ENCODE results near the gene NPR2. TPM values are rescaled to one million over a fixed set of nuclear protein-coding genes. Genes with fewer than 3 reads are reported as not detected.
A peak's percentile ranks its signal among the peaks of the same experiment; 100 is the strongest.

NPR2 gene
- total RNA-seq, 1 experiment from 2014 or later = 18.8 TPM

DNA sequence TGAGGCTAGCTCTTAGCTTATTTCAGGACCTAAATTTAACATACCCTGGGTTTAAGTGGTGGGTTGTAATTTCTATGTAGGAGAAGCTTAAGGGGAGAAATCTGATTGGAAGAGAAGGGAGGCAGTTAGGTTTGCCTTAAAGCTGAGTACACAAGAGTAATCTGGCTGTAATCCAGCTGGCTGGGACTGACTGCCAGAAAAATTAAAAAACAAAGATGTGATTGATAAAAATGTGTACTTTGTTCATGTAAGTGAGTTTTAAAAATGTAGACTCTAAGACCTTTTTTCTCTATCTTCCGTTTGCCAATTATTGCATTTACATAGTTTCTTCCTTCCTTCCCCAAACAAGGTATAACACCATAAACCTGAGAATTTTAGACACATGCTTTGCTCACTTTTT, 19.9 kb upstream of the NPR2 start:
- RAD21 ChIA-PET (ENCODE audit: low non-redundant PET in 1 of 2, low total read pairs in 2 of 2, uncharacterized antibody in 2 of 2, unreplicated experiment in 2 of 2) = no interaction called here
- intact Hi-C loops (cut with micrococcal nuclease) = no loop called here
- no peak for DNase-seq (ENCODE audit: low read depth, low spot score)
- no TSS peak for BruUV-seq (replicated peaks)
- Histone ChIP-seq H3K27me3 (ENCODE audit: insufficient read depth, low read length) (no peaks in the 10 kb centered on the region), H3K27ac (ENCODE audit: low read depth, low read length) (no peak overlapping the region), H3K4me1 (ENCODE audit: control insufficient read depth in 1 of 2, insufficient read depth in 2 of 2, low read length in 2 of 2) (peaks cover 2 to 6% of the 10 kb centered on the region in 2 experiments; a peak in 2 of 4 replicates), H3K36me3 (ENCODE audit: control insufficient read depth in 1 of 2, insufficient read depth in 2 of 2, low read length in 2 of 2) (no peaks in the 10 kb centered on the region), H4K20me1 (ENCODE audit: insufficient read depth) (no peaks in the 10 kb centered on the region), H3K9ac (ENCODE audit: low read length) (no peak overlapping the region), H3K9me3 (ENCODE audit: control insufficient read depth in 1 of 2, insufficient read depth in 1 of 2, low read depth in 1 of 2, low read length in 2 of 2) (no peaks in the 10 kb centered on the region), H3K4me2 (ENCODE audit: low read length) (no peak overlapping the region), H2AFZ (ENCODE audit: low read depth, low read length, poor library complexity, severe bottlenecking) (no peak overlapping the region), H3K9me2 (ENCODE audit: insufficient read depth) (no peaks in the 10 kb centered on the region), H3K79me2 (ENCODE audit: insufficient read depth, low read length) (no peaks in the 10 kb centered on the region), H3K4me3 (replicated peaks in 1 of 2; ENCODE audit: low read depth in 1 of 2, low read length in 2 of 2) (no peak overlapping the region)
- CTCF ChIA-PET = no interaction called here
- ATAC-seq = no peak
- no peak for TF ChIP-seq TCF7L2 (IDR thresholded peaks at IDR 0.05; ENCODE audit: borderline replicate concordance, extremely low read depth, insufficient read depth, insufficient read length)
- TF ChIP-seq SP1 (IDR thresholded peaks at IDR 0.05; ENCODE audit: low read depth) = no peak
- TF ChIP-seq, protein P1, sequence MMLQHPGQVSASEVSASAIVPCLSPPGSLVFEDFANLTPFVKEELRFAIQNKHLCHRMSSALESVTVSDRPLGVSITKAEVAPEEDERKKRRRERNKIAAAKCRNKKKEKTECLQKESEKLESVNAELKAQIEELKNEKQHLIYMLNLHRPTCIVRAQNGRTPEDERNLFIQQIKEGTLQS (IDR thresholded peaks at IDR 0.05) = no peak
- TF ChIP-seq POLR2AphosphoS5 (IDR thresholded peaks at IDR 0.05; ENCODE audit: low read depth, low read length) = no peak
- POLR2A ChIA-PET = no interaction called here

DNA sequence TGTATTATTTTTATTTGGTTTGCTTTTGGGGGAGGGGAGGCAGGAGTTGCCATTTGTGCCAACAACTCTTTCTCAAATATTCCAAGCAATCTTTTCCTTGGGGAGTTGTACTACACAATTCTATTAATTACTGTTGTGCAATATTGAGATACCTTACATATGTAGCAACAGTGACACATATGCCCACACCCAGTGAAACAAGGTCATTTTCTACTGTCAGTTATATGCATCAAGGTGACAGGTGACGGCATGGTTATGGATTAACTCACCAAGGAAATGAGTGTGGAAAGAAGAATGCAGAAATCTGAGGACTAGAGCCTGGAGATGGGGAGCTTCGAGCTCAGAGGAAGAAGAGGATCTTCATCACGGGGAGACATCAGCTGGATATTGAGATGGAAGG, 19.4 kb upstream of the NPR2 start:
- Histone ChIP-seq H3K9ac (ENCODE audit: low read length) (no peak overlapping the region), H4K20me1 (ENCODE audit: insufficient read depth) (no peaks in the 10 kb centered on the region), H3K9me3 (ENCODE audit: control insufficient read depth in 1 of 2, insufficient read depth in 1 of 2, low read depth in 1 of 2, low read length in 2 of 2) (no peaks in the 10 kb centered on the region), H3K27me3 (ENCODE audit: insufficient read depth, low read length) (no peaks in the 10 kb centered on the region), H3K79me2 (ENCODE audit: insufficient read depth, low read length) (no peaks in the 10 kb centered on the region), H3K4me1 (ENCODE audit: control insufficient read depth in 1 of 2, insufficient read depth in 2 of 2, low read length in 2 of 2) (peaks cover 2 to 6% of the 10 kb centered on the region in 2 experiments; a peak in 2 of 4 replicates), H3K27ac (ENCODE audit: low read depth, low read length) (no peak overlapping the region), H3K9me2 (ENCODE audit: insufficient read depth) (no peaks in the 10 kb centered on the region), H3K36me3 (ENCODE audit: control insufficient read depth in 1 of 2, insufficient read depth in 2 of 2, low read length in 2 of 2) (no peaks in the 10 kb centered on the region), H2AFZ (ENCODE audit: low read depth, low read length, poor library complexity, severe bottlenecking) (no peak overlapping the region), H3K4me3 (replicated peaks in 1 of 2; ENCODE audit: low read depth in 1 of 2, low read length in 2 of 2) (no peak overlapping the region), H3K4me2 (ENCODE audit: low read length) (no peak overlapping the region)
- ChIA-PET POLR2A (no interaction called here), CTCF (interaction anchor here (1.4 kb wide), 1 partner anchor 18 kb away, joined by 12 read pairs; no protein-coding TSS in a partner anchor), RAD21 (ENCODE audit: low non-redundant PET in 1 of 2, low total read pairs in 2 of 2, uncharacterized antibody in 2 of 2, unreplicated experiment in 2 of 2) (no interaction called here)
- DNase-seq (ENCODE audit: low read depth, low spot score) = no peak
- no TSS peak for BruUV-seq (replicated peaks)
- ATAC-seq = no peak
- intact Hi-C loops (cut with micrococcal nuclease) = no loop called here
- TF ChIP-seq, protein P2, sequence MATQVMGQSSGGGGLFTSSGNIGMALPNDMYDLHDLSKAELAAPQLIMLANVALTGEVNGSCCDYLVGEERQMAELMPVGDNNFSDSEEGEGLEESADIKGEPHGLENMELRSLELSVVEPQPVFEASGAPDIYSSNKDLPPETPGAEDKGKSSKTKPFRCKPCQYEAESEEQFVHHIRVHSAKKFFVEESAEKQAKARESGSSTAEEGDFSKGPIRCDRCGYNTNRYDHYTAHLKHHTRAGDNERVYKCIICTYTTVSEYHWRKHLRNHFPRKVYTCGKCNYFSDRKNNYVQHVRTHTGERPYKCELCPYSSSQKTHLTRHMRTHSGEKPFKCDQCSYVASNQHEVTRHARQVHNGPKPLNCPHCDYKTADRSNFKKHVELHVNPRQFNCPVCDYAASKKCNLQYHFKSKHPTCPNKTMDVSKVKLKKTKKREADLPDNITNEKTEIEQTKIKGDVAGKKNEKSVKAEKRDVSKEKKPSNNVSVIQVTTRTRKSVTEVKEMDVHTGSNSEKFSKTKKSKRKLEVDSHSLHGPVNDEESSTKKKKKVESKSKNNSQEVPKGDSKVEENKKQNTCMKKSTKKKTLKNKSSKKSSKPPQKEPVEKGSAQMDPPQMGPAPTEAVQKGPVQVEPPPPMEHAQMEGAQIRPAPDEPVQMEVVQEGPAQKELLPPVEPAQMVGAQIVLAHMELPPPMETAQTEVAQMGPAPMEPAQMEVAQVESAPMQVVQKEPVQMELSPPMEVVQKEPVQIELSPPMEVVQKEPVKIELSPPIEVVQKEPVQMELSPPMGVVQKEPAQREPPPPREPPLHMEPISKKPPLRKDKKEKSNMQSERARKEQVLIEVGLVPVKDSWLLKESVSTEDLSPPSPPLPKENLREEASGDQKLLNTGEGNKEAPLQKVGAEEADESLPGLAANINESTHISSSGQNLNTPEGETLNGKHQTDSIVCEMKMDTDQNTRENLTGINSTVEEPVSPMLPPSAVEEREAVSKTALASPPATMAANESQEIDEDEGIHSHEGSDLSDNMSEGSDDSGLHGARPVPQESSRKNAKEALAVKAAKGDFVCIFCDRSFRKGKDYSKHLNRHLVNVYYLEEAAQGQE (IDR thresholded peaks at IDR 0.05; ENCODE audit: low read depth) = no peak
- TF ChIP-seq CEBPB (IDR thresholded peaks at IDR 0.05; ENCODE audit: low read depth) (peak; percentile 49), ZNF274 (IDR thresholded peaks at IDR 0.05; ENCODE audit: low read depth, low read length) (no peak)
